Smooth muscle cell (in vitro differentiated cells): ENCODE results near the gene WNT5B. TPM values are rescaled to one million over a fixed set of nuclear protein-coding genes. Genes with fewer than 3 reads are reported as not detected.

Experiments used
- DNase-seq: peaks from one replicate; lab custom pipeline; 2025; ENCODE audit not compliant: unreplicated experiment; lab: John Stamatoyannopoulos, UW
- H2AFZ ChIP-seq: fragments of 200-600 bp; sonication (generic); 2 replicates; pipeline ENCODE4 v1.6.0; 2016; ENCODE audit warnings: antibody characterized with exemption, low read depth, mild to moderate bottlenecking
- H3F3A ChIP-seq: fragments of 200-600 bp; sonication (generic); 2 replicates; pipeline ENCODE4 v1.6.0; 2017; ENCODE audit warnings: antibody characterized with exemption, low read depth
- H3K27ac ChIP-seq: fragments of 200-600 bp; sonication (generic); 2 replicates; pipeline ENCODE4 v1.5.1; 2016; ENCODE audit warnings: low read depth, mild to moderate bottlenecking
- H3K27me3 ChIP-seq: fragments of 200-600 bp; sonication (generic); 2 replicates; pipeline ENCODE4 v1.6.1; 2016; ENCODE audit warnings: low read depth, mild to moderate bottlenecking
- H3K36me3 ChIP-seq: fragments of 200-600 bp; sonication (generic); 2 replicates; pipeline ENCODE4 v1.5.1; 2016; ENCODE audit warnings: low read depth
- H3K4me1 ChIP-seq: fragments of 200-600 bp; sonication (generic); 2 replicates; pipeline ENCODE4 v1.5.1; 2016; ENCODE audit warnings: low read depth
- H3K4me2 ChIP-seq: fragments of 200-600 bp; sonication (generic); 2 replicates; pipeline ENCODE4 v1.6.0; 2016; ENCODE audit warnings: mild to moderate bottlenecking
- H3K4me3 ChIP-seq: fragments of 200-600 bp; sonication (generic); 2 replicates; pipeline ENCODE4 v1.5.1; 2016; ENCODE audit warnings: mild to moderate bottlenecking
- H3K79me2 ChIP-seq: fragments of 200-600 bp; sonication (generic); 2 replicates; pipeline ENCODE4 v1.6.0; 2016; ENCODE audit warnings: low read depth, mild to moderate bottlenecking
- H3K9ac ChIP-seq: fragments of 200-600 bp; sonication (generic); 2 replicates; pipeline ENCODE4 v1.6.0; 2016; ENCODE audit warnings: low read depth
- H3K9me3 ChIP-seq: fragments of 200-600 bp; sonication (generic); replicated peaks from 2 replicates; pipeline ENCODE4 v1.5.1; 2016; ENCODE audit warnings: low read depth
- H4K20me1 ChIP-seq: fragments of 200-600 bp; sonication (generic); 2 replicates; pipeline ENCODE4 v1.6.0; 2016; ENCODE audit warnings: low read depth
- WGBS: methylation state at CpG from one replicate; pipeline ENCODE4 v1.1.7; 2016; ENCODE audit warnings: low lambda C conversion rate; 5-methylcytosine and 5-hydroxymethylcytosine counted together
- polyA plus RNA-seq: library from polyadenylated mRNA; unstranded; fragments of >200 nt; fragmentation: Nextera tagmentation; extraction: Ambion mirVana; gene quantifications from 2 replicates; pipeline ENCODE4 v1.2.1, GENCODE V29; 2016
- total RNA-seq: library from RNA; depleted of rRNA; stranded (reverse); fragments of >200 nt; gene quantifications from 2 replicates; pipeline ENCODE4 v1.2.3, GENCODE V29; 2014
- TF ChIP-seq, protein P1 (sequence below): fragments of 200-600 bp; sonication (generic); IDR thresholded peaks from 2 replicates; pipeline ENCODE4 v1.5.1; 2017; ENCODE audit warnings: borderline replicate concordance, mild to moderate bottlenecking, antibody characterized with exemption; ENCODE audit not compliant: insufficient read depth, poor library complexity, severe bottlenecking

The WNT5B gene
- total and polyA plus RNA-seq, 2 experiments from 2014 or later: 11.5 to 31.7 TPM

DNA sequence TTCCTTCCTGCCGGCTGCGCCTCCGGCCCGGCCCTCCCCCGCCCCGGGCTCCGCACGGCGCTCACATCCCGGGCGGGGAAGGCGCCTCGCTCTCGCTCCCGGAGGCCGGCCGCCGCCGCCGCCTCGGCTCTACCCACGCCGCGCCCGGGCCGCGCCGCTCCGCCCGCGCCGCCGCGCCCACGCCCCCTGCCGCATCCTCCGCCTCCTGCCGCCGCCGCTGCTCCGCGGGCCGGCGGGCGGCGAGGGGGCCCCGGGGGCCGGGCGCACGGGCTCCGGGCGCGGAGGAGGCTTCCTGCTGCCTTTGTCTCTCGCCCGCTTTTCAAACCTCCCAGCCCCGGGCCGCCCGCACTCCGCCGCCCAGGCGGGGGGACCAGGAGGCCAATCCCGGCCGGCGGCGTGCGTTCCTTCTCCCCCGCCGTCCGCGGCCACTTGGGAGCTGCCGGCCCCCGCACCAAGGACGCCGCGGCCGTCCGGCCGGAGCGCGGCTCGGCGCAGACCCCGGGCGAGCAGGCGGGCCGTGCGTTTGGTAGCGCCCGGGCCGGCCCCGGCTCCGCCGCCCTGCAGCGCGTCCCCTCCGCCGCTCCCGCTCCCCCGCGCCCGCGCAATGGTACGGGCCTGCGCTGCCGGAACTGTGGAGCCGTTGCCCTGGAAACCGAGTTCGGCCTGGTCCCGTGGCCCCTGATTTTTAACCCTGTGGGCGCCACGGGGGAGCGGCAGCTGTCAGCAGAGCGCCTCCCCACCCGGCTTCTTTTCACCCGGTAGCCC lies 34.6 kb upstream of the WNT5B start, which contains the start of gene FBXL14:
FBXL14 (minus strand) TSS at position 321 of the 765 bp plus-strand sequence. CDS start 515 bp downstream, outside the sequence.
- no peaks in the 10 kb centered on the region for H3K9me3 ChIP-seq
- peaks cover 44% of the 10 kb centered on the region for H4K20me1 ChIP-seq
- WGBS: under 1% methylated on average over 40 of the region's 115 CpGs
- peak within 1 kb of the TSS; percentile 96 for H3K4me2 ChIP-seq
- H3K4me3 ChIP-seq: peak within 1 kb of the TSS; percentile 67
- no peaks in the 10 kb centered on the region for H3K36me3 ChIP-seq
- H3K27ac ChIP-seq: peak within 1 kb of the TSS; percentile 74
- H3K79me2 ChIP-seq: peaks cover 20% of the 10 kb centered on the region
- H2AFZ ChIP-seq: peak within 1 kb of the TSS; percentile 95
- peaks cover 37% of the 10 kb centered on the region for H3K4me1 ChIP-seq
- peaks cover 20% of the 10 kb centered on the region for H3F3A ChIP-seq
- DNase-seq: peak; percentile 65
- H3K9ac ChIP-seq: peak within 1 kb of the TSS; percentile 65
- TF ChIP-seq, protein P1, sequence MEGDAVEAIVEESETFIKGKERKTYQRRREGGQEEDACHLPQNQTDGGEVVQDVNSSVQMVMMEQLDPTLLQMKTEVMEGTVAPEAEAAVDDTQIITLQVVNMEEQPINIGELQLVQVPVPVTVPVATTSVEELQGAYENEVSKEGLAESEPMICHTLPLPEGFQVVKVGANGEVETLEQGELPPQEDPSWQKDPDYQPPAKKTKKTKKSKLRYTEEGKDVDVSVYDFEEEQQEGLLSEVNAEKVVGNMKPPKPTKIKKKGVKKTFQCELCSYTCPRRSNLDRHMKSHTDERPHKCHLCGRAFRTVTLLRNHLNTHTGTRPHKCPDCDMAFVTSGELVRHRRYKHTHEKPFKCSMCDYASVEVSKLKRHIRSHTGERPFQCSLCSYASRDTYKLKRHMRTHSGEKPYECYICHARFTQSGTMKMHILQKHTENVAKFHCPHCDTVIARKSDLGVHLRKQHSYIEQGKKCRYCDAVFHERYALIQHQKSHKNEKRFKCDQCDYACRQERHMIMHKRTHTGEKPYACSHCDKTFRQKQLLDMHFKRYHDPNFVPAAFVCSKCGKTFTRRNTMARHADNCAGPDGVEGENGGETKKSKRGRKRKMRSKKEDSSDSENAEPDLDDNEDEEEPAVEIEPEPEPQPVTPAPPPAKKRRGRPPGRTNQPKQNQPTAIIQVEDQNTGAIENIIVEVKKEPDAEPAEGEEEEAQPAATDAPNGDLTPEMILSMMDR: no peak
- no peaks in the 10 kb centered on the region for H3K27me3 ChIP-seq

DNA sequence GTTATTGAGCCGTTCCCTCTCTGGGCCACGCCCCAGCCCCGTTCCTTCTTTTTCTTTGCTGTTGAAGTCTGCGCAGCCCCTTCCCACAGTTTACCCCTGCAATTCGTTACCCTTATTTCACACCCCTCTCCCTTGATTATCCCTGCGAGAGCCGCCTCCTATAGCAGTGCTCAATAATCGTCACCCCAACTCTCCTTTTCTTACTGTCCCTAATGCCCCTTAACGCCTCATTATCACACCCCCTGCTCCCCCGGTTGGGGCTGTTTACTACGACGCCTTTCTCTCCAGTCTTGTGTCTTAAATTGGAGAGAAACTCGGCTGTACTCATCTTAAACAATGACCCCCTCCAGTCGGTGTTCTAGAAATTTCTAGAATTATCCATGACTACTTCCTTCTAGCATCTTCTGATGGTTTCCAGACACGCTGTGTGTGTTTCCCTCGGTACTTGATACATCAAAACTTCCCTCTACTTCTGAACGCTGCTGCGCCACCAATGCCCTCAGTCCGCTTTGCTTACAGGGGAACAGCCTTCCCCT lies 33.9 kb upstream of the WNT5B start:
- peaks cover 38% of the 10 kb centered on the region for H4K20me1 ChIP-seq
- 14% methylated on average over 19 of the region's 19 CpGs for WGBS
- peak overlapping the region; percentile 67 for H3K4me3 ChIP-seq
- H3K36me3 ChIP-seq: no peaks in the 10 kb centered on the region
- H3K79me2 ChIP-seq: peaks cover 15% of the 10 kb centered on the region
- H3F3A ChIP-seq: peaks cover 20% of the 10 kb centered on the region
- H3K4me1 ChIP-seq: peaks cover 33% of the 10 kb centered on the region
- no peaks in the 10 kb centered on the region for H3K27me3 ChIP-seq
- H3K9me3 ChIP-seq: no peaks in the 10 kb centered on the region
- TF ChIP-seq, protein P1: no peak
- peak overlapping the region; percentile 96 for H3K4me2 ChIP-seq
- DNase-seq: no peak
- peak overlapping the region; percentile 65 for H3K9ac ChIP-seq
- peak overlapping the region; percentile 95 for H2AFZ ChIP-seq
- H3K27ac ChIP-seq: peak overlapping the region; percentile 74

DNA sequence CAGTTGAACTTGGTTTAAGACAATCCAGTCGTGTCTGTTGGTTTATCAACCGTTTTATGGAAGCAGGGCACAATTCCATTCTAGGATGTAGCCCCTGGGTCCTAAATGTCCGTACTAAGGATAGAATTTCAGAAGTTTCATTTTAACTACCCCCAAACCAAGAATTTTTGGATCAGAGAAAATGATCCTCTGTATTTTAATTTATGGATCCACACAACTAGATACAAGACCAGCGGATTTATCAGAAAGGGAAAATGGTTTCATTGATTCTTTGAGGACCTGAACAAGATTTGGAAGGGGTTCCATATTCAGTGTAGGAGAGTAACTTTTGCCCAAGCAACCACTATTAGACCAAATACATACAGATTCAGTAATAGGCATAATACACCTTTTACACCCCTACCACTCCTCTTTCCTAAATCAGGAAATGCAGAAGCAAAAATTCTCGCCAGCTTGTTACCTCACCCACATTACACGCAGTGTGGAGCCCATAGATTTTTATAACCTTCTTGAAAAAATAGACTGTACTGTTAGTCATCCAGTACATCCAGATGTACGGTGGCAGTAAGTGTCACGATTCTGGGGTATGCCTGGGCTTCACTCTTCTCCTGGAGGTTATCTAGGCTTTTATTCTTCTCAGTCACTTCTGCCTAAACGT lies 33.2 kb upstream of the WNT5B start:
- Histone ChIP-seq H3K4me1 (peaks cover 30% of the 10 kb centered on the region), H3K79me2 (peaks cover 9% of the 10 kb centered on the region), H3K27ac (peak overlapping the region; percentile 74), H4K20me1 (peaks cover 30% of the 10 kb centered on the region), H3K4me2 (peak overlapping the region; percentile 96), H3K4me3 (peak overlapping the region; percentile 67), H3K9me3 (no peaks in the 10 kb centered on the region), H3K27me3 (no peaks in the 10 kb centered on the region), H3F3A (peaks cover 20% of the 10 kb centered on the region), H2AFZ (no peak overlapping the region), H3K9ac (no peak overlapping the region), H3K36me3 (no peaks in the 10 kb centered on the region)
- TF ChIP-seq, protein P1: no peak
- DNase-seq: no peak
- WGBS: 70% methylated on average over 9 of the region's 9 CpGs
